SK-N-SH (cell line): ENCODE results near the gene MAPK13. TPM values are rescaled to one million over a fixed set of nuclear protein-coding genes. Genes with fewer than 3 reads are reported as not detected.

ENCODE experiments used
- CTCF ChIA-PET: fragments of 300-600, 350-600 bp; formaldehyde crosslinking; extraction: SDS; loops from one replicate; lab custom pipeline; 2021; lab: Yijun Ruan, JAX
- POLR2A ChIA-PET: fragments of 350-600 bp; sonication (Branson Sonifier 250); formaldehyde crosslinking; extraction: SDS; loops from one replicate; lab custom pipeline; 2020; ENCODE audit warnings: antibody characterized with exemption, inconsistent platforms; lab: Yijun Ruan, JAX
- DNase-seq: peaks from one replicate; pipeline ENCODE4 v3.0.0; 2012
- H2AFZ ChIP-seq: fragments of 200-600 bp; sonication (generic); 2 replicates; pipeline ENCODE4 v1.8.1; 2016; ENCODE audit warnings: antibody characterized with exemption, mild to moderate bottlenecking, low read depth
- H3F3A ChIP-seq: fragments of 200-600 bp; sonication (generic); replicated peaks from 2 replicates; pipeline ENCODE3; 2016; ENCODE audit warnings: antibody characterized with exemption, mild to moderate bottlenecking; ENCODE audit not compliant: insufficient read depth
- H3K27ac ChIP-seq, 2 experiments: fragments of 200-500 bp in 1 of 2; fragments of 200-600 bp in 1 of 2; sonication (Bioruptor generic) in 1 of 2; sonication (generic), shearing (Covaris generic) in 1 of 2; 2 replicates each; pipeline versions ENCODE4 v1.5.1 to v1.6.1; 2014 to 2016; ENCODE audit warnings: low read depth in 2 of 2, inconsistent platforms in 1 of 2, low read length in 1 of 2, mild to moderate bottlenecking in 1 of 2, mixed read lengths in 1 of 2
- H3K27me3 ChIP-seq: fragments of 200-600 bp; sonication (generic), shearing (Covaris generic); 2 replicates; pipeline ENCODE4 v1.6.1; 2016; ENCODE audit warnings: mixed run types; ENCODE audit not compliant: insufficient read depth
- H3K36me3 ChIP-seq, 2 experiments: fragments of 200-500 bp in 1 of 2; fragments of 200-600 bp in 1 of 2; sonication (Bioruptor generic) in 1 of 2; sonication (generic) in 1 of 2; replicated peaks in 1 of 2; 2 replicates each; pipeline versions ENCODE3 to v1.5.1; 2014 to 2016; ENCODE audit warnings: low read length in 1 of 2, mild to moderate bottlenecking in 1 of 2; ENCODE audit not compliant: insufficient read depth in 2 of 2, control insufficient read depth in 1 of 2
- H3K4me1 ChIP-seq, 2 experiments: fragments of 200-500 bp in 1 of 2; fragments of 200-600 bp in 1 of 2; sonication (Bioruptor generic) in 1 of 2; sonication (generic), shearing (Covaris generic) in 1 of 2; 2 replicates each; pipeline versions ENCODE4 v1.5.1 to v1.6.1; 2014 to 2016; ENCODE audit warnings: low read depth in 1 of 2, low read length in 1 of 2, mixed run types in 1 of 2; ENCODE audit not compliant: insufficient read depth in 2 of 2, control insufficient read depth in 1 of 2
- H3K4me2 ChIP-seq: fragments of 200-600 bp; sonication (generic), shearing (Covaris generic); 2 replicates; pipeline ENCODE4 v1.6.1; 2017; ENCODE audit warnings: mixed run types
- H3K4me3 ChIP-seq, 2 experiments: fragments of 200-500 bp in 1 of 2; fragments of 200-600 bp in 1 of 2; sonication (Bioruptor generic) in 1 of 2; sonication (generic), shearing (Covaris generic) in 1 of 2; 2 replicates each; pipeline versions ENCODE4 v1.5.1 to v1.8.1; 2014 to 2016; ENCODE audit warnings: low read depth in 2 of 2, inconsistent platforms in 1 of 2, low read length in 1 of 2, mild to moderate bottlenecking in 1 of 2, mixed read lengths in 1 of 2, moderate library complexity in 1 of 2
- H3K79me2 ChIP-seq: fragments of 200-600 bp; sonication (generic); 2 replicates; pipeline ENCODE4 v1.8.1; 2017; ENCODE audit warnings: mild to moderate bottlenecking; ENCODE audit not compliant: insufficient read depth
- H3K9ac ChIP-seq: fragments of 200-600 bp; sonication (generic); 2 replicates; pipeline ENCODE4 v1.6.1; 2017; ENCODE audit warnings: mixed run types
- H3K9me2 ChIP-seq: fragments of 200-600 bp; sonication (generic); 2 replicates; pipeline ENCODE4 v1.6.1; 2017; ENCODE audit warnings: mixed run types
- H3K9me3 ChIP-seq: fragments of 200-600 bp; sonication (generic); 2 replicates; pipeline ENCODE4 v1.6.1; 2017; ENCODE audit warnings: mixed run types, mild to moderate bottlenecking, moderate library complexity
- H4K20me1 ChIP-seq: fragments of 200-600 bp; sonication (generic); 2 replicates; pipeline ENCODE4 v1.6.1; 2017; ENCODE audit warnings: mild to moderate bottlenecking, mixed run types; ENCODE audit not compliant: insufficient read depth
- CHD2 ChIP-seq: fragments of 150-350 bp; IDR thresholded peaks from 2 replicates; pipeline ENCODE4 v1.6.1; 2018; ENCODE audit warnings: low read length; ENCODE audit not compliant: partially characterized antibody
- FOXM1 ChIP-seq: IDR thresholded peaks from 2 replicates; pipeline ENCODE4 v1.4.0; 2012; ENCODE audit warnings: low read depth, mild to moderate bottlenecking
- GATA2 ChIP-seq: sonication (generic); formaldehyde crosslinking; IDR thresholded peaks from 2 replicates; pipeline ENCODE4 v1.5.0; 2020; ENCODE audit warnings: mild to moderate bottlenecking, missing genetic modification reagents
- MAX ChIP-seq: IDR thresholded peaks from 2 replicates; pipeline ENCODE4 v1.4.0; 2012; ENCODE audit warnings: low read depth
- NRF1 ChIP-seq: IDR thresholded peaks from 2 replicates; pipeline ENCODE4 v1.6.1; 2012; ENCODE audit warnings: low read depth, mild to moderate bottlenecking, low read length
- RAD21 ChIP-seq: IDR thresholded peaks from 2 replicates; pipeline ENCODE4 v1.6.1; 2012; ENCODE audit warnings: mild to moderate bottlenecking, low read length
- RCOR1 ChIP-seq: fragments of 150-350 bp; IDR thresholded peaks from 2 replicates; pipeline ENCODE4 v1.6.1; 2017; ENCODE audit warnings: antibody characterized with exemption, low read length
- RFX5 ChIP-seq: IDR thresholded peaks from 2 replicates; pipeline ENCODE4 v1.6.1; 2012; ENCODE audit warnings: mild to moderate bottlenecking, improper control_type of control experiment, low read length
- SIN3A ChIP-seq: IDR thresholded peaks from 2 replicates; pipeline ENCODE4 v1.6.1; 2012; ENCODE audit warnings: low read depth, mild to moderate bottlenecking, low read length, moderate library complexity, borderline replicate concordance
- TCF12 ChIP-seq: IDR thresholded peaks from 2 replicates; pipeline ENCODE4 v1.4.0; 2012
- TEAD4 ChIP-seq: IDR thresholded peaks from 2 replicates; pipeline ENCODE4 v1.4.0; 2012; ENCODE audit warnings: mild to moderate bottlenecking, borderline replicate concordance; ENCODE audit not compliant: insufficient read depth
- USF1 ChIP-seq: IDR thresholded peaks from 2 replicates; pipeline ENCODE4 v1.4.0; 2012; ENCODE audit warnings: low read depth, borderline replicate concordance
- USF2 ChIP-seq: fragments of 150-350 bp; IDR thresholded peaks from 2 replicates; pipeline ENCODE4 v1.6.1; 2017; ENCODE audit warnings: antibody characterized with exemption, low read length, low read depth, borderline replicate concordance
- ZBTB33 ChIP-seq: IDR thresholded peaks from 2 replicates; pipeline ENCODE4 v1.4.0; 2012; ENCODE audit warnings: low read depth, borderline replicate concordance
- WGBS: methylation state at CpG from one replicate; pipeline ENCODE4 v1.1.6; 2017; ENCODE audit warnings: low lambda C conversion rate; 5-methylcytosine and 5-hydroxymethylcytosine counted together
- polyA plus RNA-seq, 3 experiments: library from polyadenylated mRNA; depleted of rRNA; stranded (reverse); fragments of >200 nt; gene quantifications; 2 replicates each; pipeline ENCODE4 v1.2.3, GENCODE V29; 2012

The MAPK13 gene
- polyA plus RNA-seq, 1 of the 3 experiments (the other 2 are of a cell fraction): 2.3 TPM

GRCh38 chr6:36131511-36132245 is 1.4 kb downstream of the MAPK13 start:
- Histone ChIP-seq H3K36me3 (no peaks in the 10 kb centered on the region), H3K4me1 (peaks cover 17 to 53% of the 10 kb centered on the region in 2 experiments), H3K9me3 (no peaks in the 10 kb centered on the region), H3K4me2 (peak overlapping the region; percentile 34), H3K79me2 (no peaks in the 10 kb centered on the region), H3K27ac (peak overlapping the region; percentile 50 to 98), H3K9me2 (no peaks in the 10 kb centered on the region), H4K20me1 (no peaks in the 10 kb centered on the region), H3K27me3 (no peaks in the 10 kb centered on the region), H3K4me3 (no peak overlapping the region), H2AFZ (peak overlapping the region; percentile 89), H3F3A (no peaks in the 10 kb centered on the region), H3K9ac (peak overlapping the region; percentile 34; the same call in 1 of the 2 replicates)
- TF ChIP-seq GATA2 (CRISPR knock-in tag) (peak; percentile 88), USF1 (peak; percentile 72), TCF12 (peak; percentile 33; the same call in 1 of the 2 replicates), RAD21 (peak; percentile 18; the same call in 1 of the 2 replicates), RCOR1 (peak; percentile 64; the same call in 1 of the 2 replicates), SIN3A (no peak), ZBTB33 (no peak), RFX5 (no peak), FOXM1 (no peak), USF2 (peak; percentile 3; the same call in 1 of the 2 replicates), MAX (peak; percentile 80), TEAD4 (no peak), NRF1 (no peak), CHD2 (peak; percentile 22)
- peak; percentile 87 for DNase-seq
- ChIA-PET CTCF (interaction anchor here (0.8 to 1.6 kb wide), 7 partner anchors 8 to 210 kb away, joined by 3 to 10 read pairs (median 4); no protein-coding TSS in a partner anchor), POLR2A (interaction anchor here (0.5 to 1.9 kb wide), 7 partner anchors 8 to 103 kb away, joined by 3 to 7 read pairs (median 3); partner anchors contain the start of genes BRPF3 and MAPK14)
- WGBS: 19% methylated on average over 5 of the region's 8 CpGs
